ENCODE results near the gene TRMT2A. TPM values are rescaled to one million over a fixed set of nuclear protein-coding genes. Genes with fewer than 3 reads are reported as not detected.

TRMT2A gene
- polyA plus RNA-seq, 1 of the 3 experiments (the other 2 are of a cell fraction): 54.6 TPM

DNA sequence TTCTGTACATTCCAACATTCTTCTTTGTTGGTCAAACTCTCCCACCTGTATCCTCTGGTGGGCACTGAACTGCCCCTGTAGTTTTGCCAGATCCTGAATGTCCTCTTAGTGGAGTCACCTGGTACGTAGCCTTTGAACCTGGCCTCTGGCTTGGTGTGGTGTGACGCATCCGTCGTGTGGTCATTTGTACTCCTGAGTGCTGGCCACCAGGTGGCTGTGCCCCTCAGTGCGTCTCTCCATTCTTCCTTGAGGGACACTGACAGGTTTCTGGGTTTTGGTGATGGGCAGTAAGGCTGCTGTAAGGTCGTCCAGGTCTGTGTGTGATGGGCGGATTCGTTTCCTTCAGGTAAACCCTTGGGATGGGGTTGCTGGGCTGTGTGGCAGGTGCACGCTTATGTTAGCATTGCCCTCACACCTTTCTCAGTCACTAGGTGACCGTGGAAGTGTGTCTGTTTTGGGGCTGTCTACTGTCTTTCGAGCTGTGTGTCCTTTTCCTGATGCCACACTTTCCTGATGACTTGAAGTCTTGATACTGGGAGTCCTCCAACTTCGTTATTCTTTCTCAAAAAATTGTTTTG, 14.7 kb downstream of the TRMT2A start:
- WGBS (ENCODE audit: low lambda C conversion rate): 95% methylated on average over 12 of the region's 12 CpGs
- Histone ChIP-seq H3K9me2 (no peaks in the 10 kb centered on the region), H3K9me3 (no peaks in the 10 kb centered on the region), H3K4me1 (ENCODE audit: control insufficient read depth in 1 of 2, insufficient read depth in 2 of 2, low read depth in 1 of 2, low read length in 1 of 2) (no peaks in the 10 kb centered on the region; a peak in 1 of 4 replicates), H3K4me2 (no peak overlapping the region), H2AFZ (ENCODE audit: low read depth) (no peak overlapping the region), H3F3A (replicated peaks; ENCODE audit: insufficient read depth) (peaks cover 4% of the 10 kb centered on the region), H3K4me3 (ENCODE audit: low read depth in 2 of 2, low read length in 1 of 2) (no peak overlapping the region), H4K20me1 (ENCODE audit: insufficient read depth) (peaks cover 18% of the 10 kb centered on the region; the same call in 1 of the 2 replicates), H3K79me2 (ENCODE audit: insufficient read depth) (peaks cover 76% of the 10 kb centered on the region), H3K36me3 (replicated peaks in 1 of 2; ENCODE audit: control insufficient read depth in 1 of 2, insufficient read depth in 2 of 2, low read length in 1 of 2) (peaks cover 51 to 80% of the 10 kb centered on the region in 2 experiments), H3K27ac (ENCODE audit: low read depth in 2 of 2, low read length in 1 of 2) (no peak overlapping the region), H3K27me3 (ENCODE audit: insufficient read depth) (no peaks in the 10 kb centered on the region), H3K9ac (no peak overlapping the region)
- CTCF ChIA-PET: interaction anchor here (0.7 to 2.2 kb wide), 3 partner anchors 9 to 81 kb away, joined by 3 to 10 read pairs (median 6); partner anchors contain the start of gene TANGO2
- DNase-seq: no peak
- no peak for TF ChIP-seq RFX5 (IDR thresholded peaks at IDR 0.05; ENCODE audit: low read length)
- TF ChIP-seq, protein P1, sequence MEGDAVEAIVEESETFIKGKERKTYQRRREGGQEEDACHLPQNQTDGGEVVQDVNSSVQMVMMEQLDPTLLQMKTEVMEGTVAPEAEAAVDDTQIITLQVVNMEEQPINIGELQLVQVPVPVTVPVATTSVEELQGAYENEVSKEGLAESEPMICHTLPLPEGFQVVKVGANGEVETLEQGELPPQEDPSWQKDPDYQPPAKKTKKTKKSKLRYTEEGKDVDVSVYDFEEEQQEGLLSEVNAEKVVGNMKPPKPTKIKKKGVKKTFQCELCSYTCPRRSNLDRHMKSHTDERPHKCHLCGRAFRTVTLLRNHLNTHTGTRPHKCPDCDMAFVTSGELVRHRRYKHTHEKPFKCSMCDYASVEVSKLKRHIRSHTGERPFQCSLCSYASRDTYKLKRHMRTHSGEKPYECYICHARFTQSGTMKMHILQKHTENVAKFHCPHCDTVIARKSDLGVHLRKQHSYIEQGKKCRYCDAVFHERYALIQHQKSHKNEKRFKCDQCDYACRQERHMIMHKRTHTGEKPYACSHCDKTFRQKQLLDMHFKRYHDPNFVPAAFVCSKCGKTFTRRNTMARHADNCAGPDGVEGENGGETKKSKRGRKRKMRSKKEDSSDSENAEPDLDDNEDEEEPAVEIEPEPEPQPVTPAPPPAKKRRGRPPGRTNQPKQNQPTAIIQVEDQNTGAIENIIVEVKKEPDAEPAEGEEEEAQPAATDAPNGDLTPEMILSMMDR (IDR thresholded peaks at IDR 0.05): no peak
- no peak for TF ChIP-seq FOSL2 (IDR thresholded peaks at IDR 0.05; ENCODE audit: borderline replicate concordance, low read depth)
- TF ChIP-seq MEF2A (IDR thresholded peaks at IDR 0.05; ENCODE audit: borderline replicate concordance, low read depth): no peak
- TF ChIP-seq NRF1 (IDR thresholded peaks at IDR 0.05; ENCODE audit: low read depth, low read length): no peak
- TF ChIP-seq, protein P2, sequence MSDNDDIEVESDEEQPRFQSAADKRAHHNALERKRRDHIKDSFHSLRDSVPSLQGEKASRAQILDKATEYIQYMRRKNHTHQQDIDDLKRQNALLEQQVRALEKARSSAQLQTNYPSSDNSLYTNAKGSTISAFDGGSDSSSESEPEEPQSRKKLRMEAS (IDR thresholded peaks at IDR 0.05; ENCODE audit: low read depth): no peak
- TF ChIP-seq POLR2AphosphoS5 (IDR thresholded peaks at IDR 0.05; ENCODE audit: low read depth, low read length): no peak
- no peak for TF ChIP-seq EZH2phosphoT487 (IDR thresholded peaks at IDR 0.05; ENCODE audit: borderline replicate concordance, low read depth)
- POLR2A ChIA-PET: no interaction called here

DNA sequence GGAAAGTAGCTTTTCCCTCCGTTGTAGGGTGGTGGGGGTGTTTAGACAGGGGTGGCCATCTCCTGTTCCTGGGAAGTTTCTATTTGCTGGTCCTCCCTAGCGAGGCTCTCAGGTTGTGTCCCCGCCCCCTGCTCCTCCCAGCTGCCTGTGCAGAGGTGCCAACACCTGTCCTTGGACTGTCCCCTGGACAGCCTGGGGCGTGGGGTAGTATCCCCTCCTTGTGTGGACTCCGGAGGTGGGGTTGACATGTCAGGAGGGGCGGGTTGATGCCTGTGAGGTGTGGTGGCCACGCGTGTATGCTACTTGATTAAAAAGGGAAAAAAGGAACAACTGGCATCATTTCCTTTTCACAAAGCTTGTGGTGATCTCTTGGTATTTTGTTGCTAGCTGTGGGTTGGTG, 15.4 kb downstream of the TRMT2A start:
- POLR2A ChIA-PET: interaction anchor here (0.7 kb wide), 1 partner anchor 9 kb away, joined by 3 read pairs; no protein-coding TSS in a partner anchor
- no peaks in the 10 kb centered on the region for H3K27me3 ChIP-seq (ENCODE audit: insufficient read depth)
- no peak for DNase-seq
- H3K79me2 ChIP-seq (ENCODE audit: insufficient read depth): peaks cover 82% of the 10 kb centered on the region
- peaks cover 18% of the 10 kb centered on the region; the same call in 1 of the 2 replicates for H4K20me1 ChIP-seq (ENCODE audit: insufficient read depth)
- H3K9ac ChIP-seq: no peak overlapping the region
- H3K4me3 ChIP-seq (ENCODE audit: low read depth in 2 of 2, low read length in 1 of 2): no peak overlapping the region
- no peaks in the 10 kb centered on the region for H3K9me2 ChIP-seq
- WGBS (ENCODE audit: low lambda C conversion rate): 94% methylated on average over 8 of the region's 8 CpGs
- no peaks in the 10 kb centered on the region for H3K9me3 ChIP-seq
- H3K4me1 ChIP-seq (ENCODE audit: control insufficient read depth in 1 of 2, insufficient read depth in 2 of 2, low read depth in 1 of 2, low read length in 1 of 2): no peaks in the 10 kb centered on the region; a peak in 1 of 4 replicates
- H3F3A ChIP-seq (replicated peaks; ENCODE audit: insufficient read depth): peaks cover 10% of the 10 kb centered on the region
- CTCF ChIA-PET: interaction anchor here (1.0 to 2.2 kb wide), 3 partner anchors 8 to 81 kb away, joined by 3 to 10 read pairs (median 6); partner anchors contain the start of gene TANGO2
- peaks cover 52 to 80% of the 10 kb centered on the region in 2 experiments for H3K36me3 ChIP-seq (replicated peaks in 1 of 2; ENCODE audit: control insufficient read depth in 1 of 2, insufficient read depth in 2 of 2, low read length in 1 of 2)
- H2AFZ ChIP-seq (ENCODE audit: low read depth): no peak overlapping the region
- H3K27ac ChIP-seq (ENCODE audit: low read depth in 2 of 2, low read length in 1 of 2): no peak overlapping the region
- TF ChIP-seq, protein P3, sequence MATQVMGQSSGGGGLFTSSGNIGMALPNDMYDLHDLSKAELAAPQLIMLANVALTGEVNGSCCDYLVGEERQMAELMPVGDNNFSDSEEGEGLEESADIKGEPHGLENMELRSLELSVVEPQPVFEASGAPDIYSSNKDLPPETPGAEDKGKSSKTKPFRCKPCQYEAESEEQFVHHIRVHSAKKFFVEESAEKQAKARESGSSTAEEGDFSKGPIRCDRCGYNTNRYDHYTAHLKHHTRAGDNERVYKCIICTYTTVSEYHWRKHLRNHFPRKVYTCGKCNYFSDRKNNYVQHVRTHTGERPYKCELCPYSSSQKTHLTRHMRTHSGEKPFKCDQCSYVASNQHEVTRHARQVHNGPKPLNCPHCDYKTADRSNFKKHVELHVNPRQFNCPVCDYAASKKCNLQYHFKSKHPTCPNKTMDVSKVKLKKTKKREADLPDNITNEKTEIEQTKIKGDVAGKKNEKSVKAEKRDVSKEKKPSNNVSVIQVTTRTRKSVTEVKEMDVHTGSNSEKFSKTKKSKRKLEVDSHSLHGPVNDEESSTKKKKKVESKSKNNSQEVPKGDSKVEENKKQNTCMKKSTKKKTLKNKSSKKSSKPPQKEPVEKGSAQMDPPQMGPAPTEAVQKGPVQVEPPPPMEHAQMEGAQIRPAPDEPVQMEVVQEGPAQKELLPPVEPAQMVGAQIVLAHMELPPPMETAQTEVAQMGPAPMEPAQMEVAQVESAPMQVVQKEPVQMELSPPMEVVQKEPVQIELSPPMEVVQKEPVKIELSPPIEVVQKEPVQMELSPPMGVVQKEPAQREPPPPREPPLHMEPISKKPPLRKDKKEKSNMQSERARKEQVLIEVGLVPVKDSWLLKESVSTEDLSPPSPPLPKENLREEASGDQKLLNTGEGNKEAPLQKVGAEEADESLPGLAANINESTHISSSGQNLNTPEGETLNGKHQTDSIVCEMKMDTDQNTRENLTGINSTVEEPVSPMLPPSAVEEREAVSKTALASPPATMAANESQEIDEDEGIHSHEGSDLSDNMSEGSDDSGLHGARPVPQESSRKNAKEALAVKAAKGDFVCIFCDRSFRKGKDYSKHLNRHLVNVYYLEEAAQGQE (IDR thresholded peaks at IDR 0.05; ENCODE audit: low read depth, low read length): no peak
- TF ChIP-seq TCF12 (IDR thresholded peaks at IDR 0.05) (no peak), FOXM1 (IDR thresholded peaks at IDR 0.05; ENCODE audit: low read depth) (no peak), JUND (IDR thresholded peaks at IDR 0.05) (no peak), SMC3 (IDR thresholded peaks at IDR 0.05; ENCODE audit: low read depth, low read length) (no peak), POLR2AphosphoS5 (IDR thresholded peaks at IDR 0.05; ENCODE audit: low read depth, low read length) (no peak), NRF1 (IDR thresholded peaks at IDR 0.05; ENCODE audit: low read depth, low read length) (no peak)
- TF ChIP-seq, protein P4, sequence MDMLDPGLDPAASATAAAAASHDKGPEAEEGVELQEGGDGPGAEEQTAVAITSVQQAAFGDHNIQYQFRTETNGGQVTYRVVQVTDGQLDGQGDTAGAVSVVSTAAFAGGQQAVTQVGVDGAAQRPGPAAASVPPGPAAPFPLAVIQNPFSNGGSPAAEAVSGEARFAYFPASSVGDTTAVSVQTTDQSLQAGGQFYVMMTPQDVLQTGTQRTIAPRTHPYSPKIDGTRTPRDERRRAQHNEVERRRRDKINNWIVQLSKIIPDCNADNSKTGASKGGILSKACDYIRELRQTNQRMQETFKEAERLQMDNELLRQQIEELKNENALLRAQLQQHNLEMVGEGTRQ (IDR thresholded peaks at IDR 0.05; ENCODE audit: borderline replicate concordance, low read depth, low read length): no peak
- TF ChIP-seq, protein P5, sequence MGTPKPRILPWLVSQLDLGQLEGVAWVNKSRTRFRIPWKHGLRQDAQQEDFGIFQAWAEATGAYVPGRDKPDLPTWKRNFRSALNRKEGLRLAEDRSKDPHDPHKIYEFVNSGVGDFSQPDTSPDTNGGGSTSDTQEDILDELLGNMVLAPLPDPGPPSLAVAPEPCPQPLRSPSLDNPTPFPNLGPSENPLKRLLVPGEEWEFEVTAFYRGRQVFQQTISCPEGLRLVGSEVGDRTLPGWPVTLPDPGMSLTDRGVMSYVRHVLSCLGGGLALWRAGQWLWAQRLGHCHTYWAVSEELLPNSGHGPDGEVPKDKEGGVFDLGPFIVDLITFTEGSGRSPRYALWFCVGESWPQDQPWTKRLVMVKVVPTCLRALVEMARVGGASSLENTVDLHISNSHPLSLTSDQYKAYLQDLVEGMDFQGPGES (IDR thresholded peaks at IDR 0.05; ENCODE audit: low read depth, low read length): no peak
- H3K4me2 ChIP-seq: no peak overlapping the region

Measured in SK-N-SH (cell line).